HG03175 (cell line): ENCODE results near the gene FMO5.
"Not testable (repeated sequence)": the region's sequence is repeated elsewhere in the genome, so short reads cannot be mapped to it uniquely, and the experiment has no call there.

Experiments
- ATAC-seq: cut with Tn5 transposase; IDR thresholded peaks from one replicate; pipeline ENCODE4 v1.9.1; 2021; ENCODE audit warnings: mild to moderate bottlenecking, moderate library complexity; ENCODE audit not compliant: unreplicated experiment

FMO5 gene

DNA sequence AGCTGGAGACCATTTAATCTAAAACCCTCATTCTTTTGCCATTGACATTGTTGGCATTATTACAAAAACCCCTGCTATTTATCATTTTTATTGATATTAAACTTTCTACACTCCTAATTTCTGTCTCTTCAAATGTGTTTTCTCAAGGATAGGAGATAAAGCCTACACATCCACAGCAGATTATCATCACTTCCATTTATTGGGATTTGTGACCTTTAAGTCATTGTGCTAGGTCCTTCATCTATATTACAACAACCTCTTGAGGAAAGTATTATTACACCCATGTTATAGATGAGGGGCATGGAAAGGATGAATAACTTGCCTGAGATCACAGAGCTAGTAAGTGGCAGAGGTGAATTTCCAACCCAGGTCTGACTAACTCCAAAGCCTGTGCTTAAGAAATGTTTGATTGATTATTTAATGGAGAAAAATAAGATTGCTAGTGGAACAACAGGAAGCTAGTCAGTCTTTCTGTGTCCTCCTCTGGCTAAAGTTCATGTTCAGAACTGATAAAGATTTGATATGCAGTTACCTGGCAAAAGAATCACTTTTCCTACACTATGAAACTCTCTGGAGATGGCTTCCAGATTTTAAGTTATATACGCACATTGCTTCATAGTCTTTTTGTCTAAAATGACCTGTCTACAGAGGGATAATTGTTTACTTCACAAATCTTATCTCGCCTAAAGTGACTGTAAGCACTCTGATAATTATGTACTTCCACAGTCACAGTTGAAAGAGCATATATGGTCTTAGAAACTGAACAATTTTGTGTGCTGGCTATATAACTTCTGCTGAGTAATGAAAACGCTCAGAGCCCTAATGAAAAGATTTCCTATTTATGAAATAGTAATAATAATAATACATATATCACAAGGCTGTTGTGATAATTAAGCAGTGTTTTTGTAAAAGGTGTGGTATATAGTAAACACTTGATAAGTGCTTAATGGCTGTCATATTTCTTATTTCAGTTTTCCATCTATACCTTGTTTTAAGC is 15.0 kb downstream of the FMO5 start:
- no peak for ATAC-seq

DNA sequence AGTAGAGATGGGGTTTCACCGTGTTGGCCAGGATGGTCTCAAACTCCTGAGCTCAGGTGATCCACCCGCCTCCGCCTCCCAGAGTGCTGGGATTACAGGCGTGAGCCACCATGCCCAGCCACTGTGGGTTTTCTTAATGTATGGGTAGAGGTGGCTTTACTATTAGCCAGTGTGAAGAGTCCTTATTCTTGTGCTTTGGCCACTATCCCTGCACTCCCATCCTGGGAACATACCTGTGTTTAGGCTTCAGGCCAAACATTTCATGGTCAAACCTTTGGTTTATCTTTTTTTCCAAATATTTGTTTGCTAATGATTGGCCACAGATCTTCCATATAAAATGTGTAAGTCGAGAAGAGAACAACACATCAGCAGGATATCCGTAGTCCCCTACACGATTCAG is 16.5 kb downstream of the FMO5 start:
- ATAC-seq: no peak

DNA sequence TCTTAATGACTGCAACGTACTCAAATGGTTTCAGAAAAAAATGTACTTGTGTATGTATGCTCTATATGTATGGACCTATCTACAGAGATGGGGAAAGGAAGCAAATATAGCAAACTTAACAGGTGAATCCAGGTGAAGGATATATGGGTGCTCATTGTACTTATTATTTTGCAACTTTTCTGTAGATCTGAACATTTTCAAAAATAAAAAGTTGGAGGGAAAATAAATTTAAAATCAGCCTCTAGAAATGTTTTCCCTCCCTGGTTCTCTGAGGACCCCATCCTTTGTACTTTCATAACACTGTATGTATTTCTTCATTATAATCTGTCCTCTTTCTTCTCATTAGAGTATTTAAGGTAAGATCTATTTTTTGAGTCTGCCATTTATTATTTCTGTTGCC is 17.9 kb downstream of the FMO5 start:
- no peak for ATAC-seq

DNA sequence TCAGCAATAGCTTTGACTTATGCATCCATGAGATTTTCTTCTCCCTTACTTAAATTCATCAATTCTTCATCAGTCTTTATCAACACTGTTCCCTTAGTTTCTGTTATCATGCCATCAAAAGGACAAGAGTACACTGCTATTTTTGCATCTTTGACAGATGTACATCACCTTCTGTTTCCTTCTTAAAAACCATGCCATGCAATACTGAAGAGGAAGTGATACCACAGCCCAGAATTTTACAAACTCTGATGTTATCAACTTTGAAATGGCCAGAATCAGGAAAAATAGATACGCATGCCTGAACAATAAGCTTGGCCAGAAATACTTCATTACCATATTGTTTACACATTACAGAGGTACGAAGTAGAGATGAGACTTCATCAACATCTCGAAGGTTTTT is 21.1 kb downstream of the FMO5 start:
- no peak for ATAC-seq

DNA sequence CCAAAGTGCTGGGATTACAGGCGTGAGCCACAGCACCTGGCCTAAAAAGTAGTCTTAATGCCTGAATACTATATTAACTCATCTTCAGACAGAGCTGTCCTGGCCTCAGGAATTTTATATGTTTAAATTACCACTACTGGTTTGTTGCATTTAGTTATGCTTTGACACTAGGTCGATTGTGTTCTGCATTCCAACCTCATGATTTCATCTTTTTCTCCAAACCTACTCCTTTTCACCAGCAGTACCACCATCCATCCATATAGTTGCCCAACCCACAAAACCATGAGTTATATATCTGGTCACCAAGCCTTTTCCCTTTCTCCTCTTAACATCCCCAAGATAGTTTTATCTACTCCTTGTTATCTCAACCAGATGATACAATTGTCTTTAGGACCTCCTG is 22.6 kb downstream of the FMO5 start:
- ATAC-seq: no peak

DNA sequence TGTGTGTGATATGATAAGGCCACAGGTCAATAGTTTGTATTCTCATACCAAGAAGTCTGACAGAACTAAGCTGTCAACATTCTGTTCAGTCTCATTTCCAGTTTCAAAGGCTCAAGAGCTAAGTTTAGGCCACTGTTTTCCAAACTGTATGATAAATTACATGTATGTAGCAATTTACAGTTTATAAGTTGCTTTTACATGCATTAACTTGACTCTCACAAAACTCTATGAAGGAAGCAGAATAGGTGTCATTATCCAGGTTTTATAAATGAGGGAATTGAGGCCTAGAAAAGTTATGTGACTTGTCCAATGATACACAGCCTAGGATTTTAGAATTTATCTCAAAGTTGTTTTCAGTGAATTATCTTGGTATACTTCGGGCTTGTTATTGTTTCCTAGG is 23.4 kb downstream of the FMO5 start:
- no peak for ATAC-seq

DNA sequence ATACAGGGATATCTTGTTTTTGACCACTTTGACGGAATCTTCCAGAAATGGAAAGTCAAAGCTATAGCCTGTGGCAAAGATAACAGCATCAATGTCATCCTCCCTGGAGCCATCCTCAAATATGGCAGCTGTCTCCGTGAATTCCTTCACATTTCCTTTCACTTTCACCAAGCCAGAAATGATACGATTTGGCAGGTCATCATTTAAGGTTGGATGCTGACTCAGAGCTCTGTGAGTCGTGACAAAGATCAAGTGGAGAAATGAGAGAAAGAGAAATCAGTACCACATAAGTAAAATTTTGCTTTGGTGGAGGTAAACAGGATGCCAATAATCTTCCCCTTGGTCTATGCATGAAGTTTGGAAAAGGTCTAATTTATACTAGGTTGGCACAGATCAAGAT is 23.9 kb downstream of the FMO5 start:
- no peak for ATAC-seq

DNA sequence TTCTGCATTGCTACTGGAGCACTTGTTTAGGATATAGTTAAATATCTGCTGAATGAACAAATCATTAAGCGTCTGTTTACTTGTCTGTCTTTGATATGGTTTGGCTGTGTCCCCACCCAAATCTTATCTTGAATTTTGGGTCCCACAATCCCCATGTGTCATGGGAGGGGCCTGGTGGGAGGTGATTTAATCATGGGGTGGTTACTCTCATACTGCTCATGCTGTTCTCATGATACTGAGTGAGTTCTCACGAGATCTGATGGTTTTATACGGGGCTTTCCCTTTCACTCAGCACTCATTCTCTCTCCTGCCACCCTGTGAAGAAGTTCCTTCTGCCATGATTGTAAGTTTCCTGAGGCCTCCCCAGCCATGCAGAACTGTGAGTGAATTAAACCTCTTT is 27.8 kb downstream of the FMO5 start:
- not testable (repeated sequence) for ATAC-seq

DNA sequence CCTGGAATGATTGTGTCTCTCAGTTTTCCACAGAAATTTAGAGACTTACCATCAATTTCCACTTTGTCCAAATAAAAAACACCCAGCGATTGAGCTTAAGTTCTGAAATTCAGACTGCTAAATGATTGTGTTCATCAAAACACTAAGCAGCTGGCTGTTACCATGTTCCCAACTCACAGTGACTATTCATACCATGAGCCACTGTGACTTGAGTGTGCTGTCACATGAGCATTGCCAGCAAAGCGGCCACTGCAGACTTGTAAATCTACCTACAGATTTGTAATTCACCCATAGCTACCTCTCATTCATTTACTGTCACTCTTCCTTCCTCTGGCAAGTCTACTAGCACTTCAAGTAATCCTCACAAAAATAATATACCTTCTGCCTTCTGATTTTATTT is 35.6 kb downstream of the FMO5 start:
- no peak for ATAC-seq

DNA sequence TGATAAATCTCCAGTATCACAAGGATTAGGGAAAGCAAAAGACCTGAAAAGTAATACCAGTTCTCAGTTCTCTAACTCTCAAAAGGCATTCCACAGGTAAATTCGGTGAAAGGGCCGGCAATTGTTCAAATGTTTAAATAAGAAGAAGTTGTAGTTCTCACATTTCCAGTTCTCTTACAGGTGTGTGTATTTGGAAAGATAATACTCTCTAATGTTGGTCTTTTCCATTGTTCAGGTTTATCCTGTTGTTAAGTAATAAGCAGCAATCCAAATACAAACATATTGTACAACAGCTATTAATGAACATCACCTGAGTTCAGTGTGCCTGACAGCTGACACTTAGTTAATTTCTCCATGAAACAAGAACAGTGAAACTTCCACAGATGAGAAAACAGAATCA is 39.7 kb downstream of the FMO5 start:
- ATAC-seq: no peak

DNA sequence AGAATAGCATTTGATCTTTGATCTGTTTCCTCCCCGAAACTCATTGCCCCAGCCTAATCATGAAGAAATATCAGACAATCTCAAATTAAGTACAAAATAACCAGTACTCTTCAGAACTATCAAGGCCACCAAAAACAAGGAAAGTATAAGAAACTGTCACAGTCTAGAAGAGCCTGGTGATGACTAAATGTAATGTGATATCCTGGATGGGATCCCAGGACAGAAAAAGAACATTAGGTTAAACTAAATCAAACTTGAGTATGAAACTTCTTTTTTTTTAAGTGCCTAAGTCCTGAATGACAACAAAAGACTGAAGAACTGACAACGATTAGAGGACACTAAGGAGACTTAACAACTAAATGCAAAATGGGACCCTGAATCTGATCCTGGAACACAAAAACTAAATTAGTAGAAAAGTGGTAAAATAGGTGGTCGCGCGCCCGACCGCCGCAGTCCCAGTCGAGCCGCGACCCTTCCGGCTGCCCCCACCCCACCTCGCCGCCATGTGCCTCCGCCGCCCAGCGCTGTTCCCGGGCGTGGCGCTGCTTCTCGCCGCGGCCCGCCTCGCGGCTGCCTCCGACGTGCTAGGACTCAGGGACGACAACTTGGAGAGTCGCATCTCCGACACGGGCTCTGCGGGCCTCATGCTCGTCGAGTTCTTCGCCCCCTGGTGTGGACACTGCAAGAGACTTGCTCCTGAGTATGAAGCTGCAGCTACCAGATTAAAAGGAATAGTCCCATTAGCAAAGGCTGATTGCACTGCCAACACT is 47.3 kb downstream of the FMO5 start:
- no peak for ATAC-seq

DNA sequence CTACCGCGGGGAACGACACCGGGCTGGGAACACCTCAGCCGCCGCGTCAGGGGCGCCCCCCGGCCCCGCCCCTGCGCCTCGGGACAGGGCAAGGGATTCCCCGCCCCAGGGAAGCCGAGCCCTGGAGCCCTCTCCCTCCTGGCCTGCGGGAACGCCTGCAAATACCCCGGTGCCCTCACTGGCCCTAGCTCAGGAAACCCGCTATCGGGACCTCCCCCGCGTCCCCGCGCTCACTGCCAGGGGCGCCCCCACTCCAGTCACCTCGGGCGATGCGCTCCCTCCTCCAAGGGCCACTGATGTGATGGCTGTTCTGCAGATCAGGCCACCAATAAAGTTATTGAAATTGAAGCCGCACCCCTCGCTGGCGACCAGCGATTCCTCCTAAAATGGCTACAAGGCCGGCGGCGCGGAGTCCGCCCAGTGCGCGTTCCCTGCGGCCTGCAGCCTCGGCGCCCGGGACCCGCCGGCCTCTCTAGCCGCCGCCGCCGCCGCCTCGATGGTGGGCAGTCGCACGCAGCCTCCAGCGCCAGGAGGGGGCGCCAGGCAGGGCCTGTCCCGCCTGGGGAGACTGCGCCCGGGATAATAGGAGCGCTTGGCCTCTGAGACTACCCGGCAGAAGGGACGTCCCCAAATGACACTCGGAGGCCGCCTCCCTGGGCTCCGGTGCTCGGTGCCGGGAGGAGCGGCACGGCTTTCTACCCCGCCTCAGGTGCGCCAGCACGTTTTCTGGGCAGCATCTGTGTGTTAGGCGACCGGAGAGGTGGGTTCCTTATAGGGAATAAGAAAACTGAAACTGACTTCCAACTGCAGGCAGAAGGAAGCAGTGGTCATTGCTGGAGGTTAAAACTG is 52.7 kb downstream of the FMO5 start, which contains the start of gene PRKAB2:
Gene PRKAB2, minus strand, starts transcription at position 303 of the 849 bp plus-strand sequence. CDS start 326 bp downstream, outside the sequence.
- peak; percentile 88 for ATAC-seq

DNA sequence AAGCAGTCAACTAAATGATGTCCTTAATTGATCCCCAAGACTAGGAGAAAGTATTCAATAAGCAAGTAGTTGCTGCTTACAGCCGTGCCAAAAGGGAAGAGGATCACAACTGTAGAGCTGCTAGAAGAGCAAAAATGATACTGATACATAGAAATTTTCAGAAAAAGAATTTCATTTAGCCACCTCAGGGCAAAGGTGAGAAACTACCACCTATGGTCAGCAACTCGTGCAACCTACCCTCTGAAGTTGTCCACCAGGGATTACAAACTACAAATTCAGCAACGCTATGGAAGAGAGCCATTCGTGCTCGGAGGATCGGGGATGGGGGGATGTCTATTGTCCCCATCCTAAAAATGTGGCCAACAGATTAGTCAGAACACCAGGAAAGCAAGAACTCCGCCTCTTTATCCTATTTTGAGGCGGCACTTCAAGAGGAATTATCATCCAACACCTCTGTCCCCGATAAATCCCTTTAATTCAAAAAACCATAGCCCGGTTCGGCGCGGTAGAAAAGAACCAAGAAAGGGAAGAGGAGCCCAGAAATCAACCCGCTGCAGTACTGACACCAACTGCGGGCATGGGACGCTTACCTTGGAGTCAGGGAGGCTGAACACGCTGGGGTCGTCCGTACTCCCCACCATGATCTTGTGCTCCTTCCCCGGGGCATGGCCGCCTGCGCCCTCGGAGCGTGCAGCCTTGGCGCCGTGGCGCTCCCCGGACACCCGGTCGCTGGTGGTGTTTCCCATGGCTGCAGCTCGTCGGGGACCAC is 53.6 kb downstream of the FMO5 start:
- ATAC-seq: no peak

DNA sequence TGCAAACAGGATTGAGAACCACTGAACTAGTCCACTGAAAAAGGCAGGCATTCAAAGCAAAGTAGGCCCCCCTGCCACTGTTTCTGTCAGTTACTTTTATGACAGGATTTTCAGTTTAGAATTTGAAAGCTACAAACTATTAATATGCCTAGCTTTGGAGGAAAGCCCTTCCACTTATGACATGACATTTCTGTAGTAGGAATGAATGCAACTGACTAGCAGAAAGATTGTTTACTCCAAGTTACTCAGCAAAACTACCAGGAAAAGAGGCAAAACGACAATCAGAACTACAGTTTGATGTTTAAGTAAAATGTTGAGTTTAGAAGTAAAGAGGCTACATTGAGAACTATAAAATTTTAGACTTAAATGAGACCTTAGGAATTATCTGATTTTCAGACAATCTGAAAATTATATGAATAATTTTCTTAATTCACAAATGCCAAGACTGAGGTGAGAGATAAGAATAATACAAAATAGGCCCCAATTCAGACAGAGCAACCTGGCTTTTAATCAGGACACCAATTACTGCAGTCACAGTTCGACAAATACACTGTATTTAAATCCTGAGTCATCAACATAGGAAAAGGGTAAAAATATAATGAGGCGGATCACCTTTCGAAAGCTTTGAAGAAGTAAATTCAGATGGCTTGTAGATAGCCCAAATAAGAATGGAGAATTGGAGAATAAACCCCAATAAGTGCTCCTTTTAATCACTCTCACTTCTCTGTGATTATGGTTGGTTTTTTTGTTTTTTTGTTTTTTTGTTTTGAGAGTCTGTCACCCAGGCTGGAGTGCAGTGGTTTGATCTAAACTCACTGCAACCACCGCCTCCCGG is 55.1 kb downstream of the FMO5 start:
- no peak for ATAC-seq

DNA sequence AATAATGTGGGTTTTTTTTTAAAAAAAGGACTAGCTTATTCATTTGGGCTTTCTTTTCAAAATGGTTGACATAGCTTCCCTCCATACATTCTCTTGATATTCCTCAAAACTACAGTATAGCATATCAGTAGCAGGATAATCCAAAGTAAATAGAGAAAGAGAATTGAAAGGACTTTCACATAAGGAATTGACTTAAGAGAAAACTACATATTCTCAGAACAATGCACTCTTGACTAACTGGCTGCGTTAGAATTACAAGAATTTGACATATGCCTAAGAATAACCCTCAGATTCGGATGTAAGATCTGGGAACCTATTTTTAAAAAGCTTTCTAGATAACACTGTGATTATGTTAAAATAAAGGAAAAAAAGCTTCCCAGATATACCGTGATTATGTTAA is 56.0 kb downstream of the FMO5 start:
- ATAC-seq: no peak

DNA sequence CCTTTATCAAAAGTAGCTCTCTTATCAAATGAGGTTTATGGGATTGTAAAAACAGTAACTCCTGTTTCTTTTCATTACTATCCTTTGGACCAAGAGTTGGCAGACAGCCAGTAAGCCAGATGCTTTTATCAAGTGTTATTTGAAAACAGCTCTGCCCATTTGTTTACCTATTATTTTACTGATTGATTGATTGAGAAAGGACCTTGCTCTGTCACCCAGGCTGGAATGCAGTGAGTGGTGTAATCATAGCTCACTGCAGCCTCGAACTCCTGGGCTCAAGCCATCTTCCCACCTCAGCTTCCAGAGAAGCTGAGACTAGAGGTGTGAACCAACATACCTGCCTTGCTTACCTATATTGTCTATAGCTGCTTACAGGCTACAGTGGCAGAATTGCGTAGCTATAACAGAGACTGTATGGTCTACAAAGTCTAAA is 56.5 kb downstream of the FMO5 start:
- no peak for ATAC-seq

DNA sequence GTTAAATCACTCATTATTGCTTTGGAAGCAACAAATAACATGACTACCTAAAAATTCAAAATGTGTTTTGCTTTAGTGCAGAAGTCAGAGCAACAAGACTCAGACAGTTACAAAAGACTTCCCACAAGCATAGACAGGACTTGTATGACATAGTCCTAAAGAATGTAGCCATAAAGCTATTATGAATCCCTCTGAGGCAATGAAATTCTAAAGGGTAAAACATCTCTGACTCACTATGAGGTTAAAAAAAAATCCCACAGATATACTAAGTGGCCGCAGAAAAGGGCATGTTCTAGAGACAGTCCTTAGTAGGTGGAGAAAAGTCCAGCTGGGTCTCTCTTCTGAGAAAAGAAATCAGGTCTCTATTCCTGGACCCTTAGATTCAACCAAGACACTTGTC is 57.8 kb downstream of the FMO5 start:
- no peak for ATAC-seq

DNA sequence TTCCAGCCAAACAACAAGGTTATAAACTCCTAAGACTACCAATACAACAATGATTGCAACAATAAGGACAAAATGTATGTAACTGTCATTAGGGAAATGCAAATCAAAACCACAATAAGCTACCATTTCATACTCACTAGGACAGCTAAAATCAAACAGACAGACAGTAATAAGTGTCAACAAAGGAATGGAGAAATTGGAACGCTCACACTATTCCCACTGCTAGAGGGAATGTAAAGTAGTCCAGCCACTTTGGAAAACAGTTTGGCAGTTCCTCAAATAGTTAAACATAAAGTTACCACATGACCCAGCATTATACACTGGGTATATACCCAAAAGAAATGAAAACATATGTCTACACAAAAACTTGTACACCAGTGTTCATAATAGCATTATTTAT is 62.1 kb downstream of the FMO5 start:
- ATAC-seq: no peak

DNA sequence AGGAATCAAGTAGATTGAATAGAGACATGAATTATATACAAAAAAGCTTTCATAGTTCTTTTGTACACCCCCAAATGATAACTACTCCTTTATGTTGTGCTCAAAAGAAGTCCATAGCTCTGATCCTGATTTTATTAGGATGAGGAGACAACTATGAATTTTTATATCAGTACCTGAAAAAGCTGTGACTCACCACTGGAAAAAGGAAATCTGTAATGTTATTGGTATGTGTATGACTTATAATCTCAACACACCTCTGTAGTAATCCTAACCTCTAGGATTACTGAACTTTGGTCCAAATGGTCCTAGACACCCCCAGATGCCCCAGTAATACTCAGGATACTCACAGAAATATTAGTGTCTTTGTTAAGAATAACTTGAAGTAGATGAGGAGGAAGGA is 63.0 kb downstream of the FMO5 start:
- no peak for ATAC-seq
